ENCODE results near the gene EDRF1. TPM values are rescaled to one million over a fixed set of nuclear protein-coding genes. Genes with fewer than 3 reads are reported as not detected.
A peak's percentile ranks its signal among the peaks of the same experiment; 100 is the strongest.

EDRF1 gene
- total and polyA plus RNA-seq, 2 of the 4 experiments (the other 2 are of a cell fraction), result 17.0 to 24.9 TPM

GRCh38 chr10:125734823-125735222 lies 15.3 kb downstream of the EDRF1 start:
- Histone ChIP-seq H3K18ac (ENCODE audit: low read depth, low read length) (no peak overlapping the region), H3K4ac (ENCODE audit: low read depth, low read length) (no peak overlapping the region), H3K27me3 (ENCODE audit: control insufficient read depth, insufficient read depth, low read length) (no peaks in the 10 kb centered on the region), H3K23ac (ENCODE audit: low read depth, low read length) (no peak overlapping the region), H3K4me3 (ENCODE audit: insufficient read depth, low read depth, low read length) (no peak overlapping the region), H3K36me3 (ENCODE audit: control insufficient read depth, insufficient read depth, low read length) (peaks cover 30% of the 10 kb centered on the region), H4K8ac (ENCODE audit: low read depth in 2 of 2, low read length in 2 of 2) (no peak overlapping the region), H3K9ac (ENCODE audit: low read depth, low read length) (no peak overlapping the region), H2BK20ac (ENCODE audit: low read depth, low read length) (no peak overlapping the region), H4K20me1 (ENCODE audit: insufficient read depth, low read length) (no peaks in the 10 kb centered on the region), H3K56ac (ENCODE audit: extremely low read depth, insufficient read depth, low read length) (no peak overlapping the region), H2AK9ac (replicated peaks; ENCODE audit: low read depth, low read length, poor library complexity) (no peak overlapping the region), H2BK120ac (ENCODE audit: low read depth, low read length) (no peak overlapping the region), H2BK15ac (ENCODE audit: low read depth, low read length) (no peak overlapping the region), H3K27ac (ENCODE audit: insufficient read depth, low read length) (no peak overlapping the region), H2AK5ac (ENCODE audit: low read depth, low read length) (no peak overlapping the region), H4K5ac (ENCODE audit: low read depth, low read length) (no peak overlapping the region), H3K9me3 (ENCODE audit: control insufficient read depth, insufficient read depth, low read length) (no peaks in the 10 kb centered on the region), H3K14ac (replicated peaks; ENCODE audit: low read depth, low read length) (no peak overlapping the region), H3K79me1 (ENCODE audit: low read depth in 1 of 2, low read length in 2 of 2) (peaks cover 0 to 8% of the 10 kb centered on the region in 2 experiments; a peak in 1 of 4 replicates), H2BK5ac (ENCODE audit: low read depth, low read length, poor library complexity, severe bottlenecking) (no peak overlapping the region), H3K9me1 (ENCODE audit: insufficient read depth, low read length) (no peaks in the 10 kb centered on the region; the same call in 1 of the 2 replicates), H3K4me1 (ENCODE audit: control insufficient read depth, insufficient read depth, low read length) (no peaks in the 10 kb centered on the region), H3K4me2 (ENCODE audit: low read depth, low read length) (no peak overlapping the region), H2AFZ (replicated peaks; ENCODE audit: low read length, poor library complexity) (no peak overlapping the region), H4K91ac (ENCODE audit: insufficient read depth, low read depth, low read length) (no peak overlapping the region)
- ATAC-seq (ENCODE audit: low read depth), result no peak
- no peak for DNase-seq
- in situ Hi-C loops (cut with MboI; ENCODE audit: low sequenced_read_pairs) (loop anchor here (25.0 kb wide), 1 partner anchor 923 kb away; the partner anchor contains the start of gene ABRAXAS2), intact Hi-C loops (cut with micrococcal nuclease) (loop anchor here (5.0 kb wide), 1 partner anchor 97 kb away; no protein-coding TSS in a partner anchor), dilution Hi-C loops (cut with HindIII; ENCODE audit: low sequenced_read_pairs, unreplicated experiment) (no loop called here)
- BruUV-seq (replicated peaks), result no TSS peak
- POLR2A ChIA-PET (ENCODE audit: unreplicated experiment), result no interaction called here
- no peak for TF ChIP-seq MXI1 (IDR thresholded peaks at IDR 0.05; ENCODE audit: borderline replicate concordance, low read depth, low read length)
- TF ChIP-seq SMC3 (IDR thresholded peaks at IDR 0.05; ENCODE audit: low read depth, low read length), result no peak
- TF ChIP-seq CTCF (conservative IDR thresholded peaks at IDR 0.05; ENCODE audit: low read depth, low read length), result 0 out of 2 replicates have a peak, but pooled peaks have one; percentile 8
- WGBS, 2 experiments (ENCODE audit: extremely low coverage in 2 of 2, insufficient read length in 1 of 2), result no CpG with 5 or more reads among the region's 1 CpG
- CTCF ChIA-PET, result no interaction called here

All from IMR-90 (cell line).